Activated CD4-positive, alpha-beta T cell treated with anti-CD3 and anti-CD28 coated beads, Interleukin-2, amount 10 ng/mL, durations not matched to agents 7 days and 5 days (primary cell): ENCODE results near the gene TBXT. TPM values are rescaled to one million over a fixed set of nuclear protein-coding genes. Genes with fewer than 3 reads are reported as not detected.
"Not testable (repeated sequence)": the region's sequence is repeated elsewhere in the genome, so short reads cannot be mapped to it uniquely, and the experiment has no call there.

Experiments used
- CTCF ChIA-PET: fragments of 350-600 bp; sonication (Branson Sonifier 250); formaldehyde crosslinking; loops from one replicate; lab custom pipeline; 2021; ENCODE audit warnings: antibody characterized with exemption; lab: Charles Lee
- POLR2A ChIA-PET: fragments of 350-600 bp; sonication (Branson Sonifier 250); formaldehyde crosslinking; loops from one replicate; lab custom pipeline; 2021; ENCODE audit warnings: antibody characterized with exemption; lab: Charles Lee
- DNase-seq: peaks from one replicate; pipeline ENCODE4 v3.0.0-alpha.2; 2020
- H3K27ac Mint-ChIP-seq: one replicate; pipeline ENCODE4 v1.8.0; 2021; ENCODE audit warnings: mild to moderate bottlenecking, moderate library complexity, mixed read lengths
- H3K27me3 Mint-ChIP-seq: one replicate; pipeline ENCODE4 v1.8.0; 2021; ENCODE audit warnings: mixed read lengths
- H3K36me3 Mint-ChIP-seq: one replicate; pipeline ENCODE4 v1.8.0; 2021; ENCODE audit warnings: low read depth, mixed read lengths
- H3K4me1 Mint-ChIP-seq: one replicate; pipeline ENCODE4 v1.8.0; 2021; ENCODE audit warnings: mixed read lengths
- H3K4me3 Mint-ChIP-seq: one replicate; pipeline ENCODE4 v1.8.0; 2021; ENCODE audit warnings: mild to moderate bottlenecking, moderate library complexity, mixed read lengths
- H3K9me3 Mint-ChIP-seq: one replicate; pipeline ENCODE4 v1.8.0; 2021; ENCODE audit warnings: mixed read lengths
- total RNA-seq, 2 experiments: library from RNA; stranded (reverse); gene quantifications; one replicate each; pipeline ENCODE4 v1.2.3, GENCODE V29; 2021

TBXT gene
- total RNA-seq, 2 experiments from 2014 or later, result not detected

DNA sequence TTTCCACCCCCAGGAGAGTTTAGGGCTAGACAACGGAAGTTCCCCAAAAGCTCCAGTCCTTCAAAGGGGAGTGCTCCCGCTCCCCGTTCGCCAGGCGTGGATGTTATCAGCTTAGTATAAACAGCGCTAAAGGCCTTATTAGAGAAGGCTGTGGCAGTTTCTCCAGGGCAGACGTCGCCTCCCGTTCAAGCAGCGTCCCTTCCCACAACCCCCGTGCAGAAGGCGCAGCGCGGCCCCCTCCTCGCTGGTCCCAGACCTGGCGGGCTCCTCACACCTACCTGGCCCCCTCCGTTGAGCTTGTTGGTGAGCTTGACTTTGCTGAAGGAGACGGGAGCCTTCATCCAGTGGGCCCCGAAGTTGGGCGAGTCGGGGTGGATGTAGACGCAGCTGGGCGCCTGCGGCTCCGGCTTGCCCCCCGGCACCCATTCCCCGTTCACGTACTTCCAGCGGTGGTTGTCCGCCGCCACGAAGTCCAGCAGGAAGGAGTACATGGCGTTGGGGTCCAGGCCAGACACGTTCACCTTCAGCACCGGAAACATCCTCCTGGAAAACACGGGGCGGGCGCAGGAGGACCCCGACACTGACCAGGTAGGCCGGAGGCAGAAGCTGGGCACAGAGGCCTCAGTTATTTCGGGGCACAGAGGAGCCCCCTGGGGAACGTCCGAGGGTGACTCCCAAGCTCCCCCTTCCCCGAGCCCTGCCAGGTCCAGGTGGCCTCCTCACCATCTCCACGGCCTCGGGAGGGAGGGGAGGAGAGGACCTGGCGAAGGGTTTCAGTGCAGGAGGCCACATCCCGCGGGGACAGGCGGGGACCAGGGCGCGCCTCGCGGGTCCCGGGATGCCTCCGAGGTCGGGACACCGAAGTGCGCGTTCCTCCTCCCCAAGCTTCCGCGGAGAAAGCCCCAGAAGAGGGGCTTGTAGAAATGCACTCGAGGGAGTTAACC is 1.1 kb downstream of the TBXT start:
- no peaks in the 10 kb centered on the region for H3K9me3 Mint-ChIP-seq
- peaks cover 6% of the 10 kb centered on the region for H3K4me1 Mint-ChIP-seq
- CTCF ChIA-PET, result no interaction called here
- H3K4me3 Mint-ChIP-seq, result no peak overlapping the region
- H3K27me3 Mint-ChIP-seq, result peaks cover 71% of the 10 kb centered on the region
- H3K27ac Mint-ChIP-seq, result no peak overlapping the region
- peaks cover 5% of the 10 kb centered on the region for H3K36me3 Mint-ChIP-seq
- POLR2A ChIA-PET, result no interaction called here
- DNase-seq, result no peak

- Mint-ChIP-seq H3K27me3 (peaks cover 63% of the 10 kb centered on the region), H3K27ac (no peak overlapping the region), H3K4me3 (no peak overlapping the region), H3K9me3 (no peaks in the 10 kb centered on the region), H3K4me1 (peaks cover 6% of the 10 kb centered on the region), H3K36me3 (peaks cover 5% of the 10 kb centered on the region)
- CTCF ChIA-PET, result no interaction called here
- POLR2A ChIA-PET, result no interaction called here
- DNase-seq, result no peak
Measured at GRCh38 chr6:166165558-166166313, 1.9 kb downstream of the TBXT start.

- H3K9me3 Mint-ChIP-seq, result no peaks in the 10 kb centered on the region
- POLR2A ChIA-PET, result no interaction called here
- no peaks in the 10 kb centered on the region for H3K36me3 Mint-ChIP-seq
- no peaks in the 10 kb centered on the region for H3K4me1 Mint-ChIP-seq
- H3K27ac Mint-ChIP-seq, result no peak overlapping the region
- H3K27me3 Mint-ChIP-seq, result peaks cover 45% of the 10 kb centered on the region
- CTCF ChIA-PET, result no interaction called here
- H3K4me3 Mint-ChIP-seq, result no peak overlapping the region
- no peak for DNase-seq
Measured at GRCh38 chr6:166162599-166163342, 4.9 kb downstream of the TBXT start.

DNA sequence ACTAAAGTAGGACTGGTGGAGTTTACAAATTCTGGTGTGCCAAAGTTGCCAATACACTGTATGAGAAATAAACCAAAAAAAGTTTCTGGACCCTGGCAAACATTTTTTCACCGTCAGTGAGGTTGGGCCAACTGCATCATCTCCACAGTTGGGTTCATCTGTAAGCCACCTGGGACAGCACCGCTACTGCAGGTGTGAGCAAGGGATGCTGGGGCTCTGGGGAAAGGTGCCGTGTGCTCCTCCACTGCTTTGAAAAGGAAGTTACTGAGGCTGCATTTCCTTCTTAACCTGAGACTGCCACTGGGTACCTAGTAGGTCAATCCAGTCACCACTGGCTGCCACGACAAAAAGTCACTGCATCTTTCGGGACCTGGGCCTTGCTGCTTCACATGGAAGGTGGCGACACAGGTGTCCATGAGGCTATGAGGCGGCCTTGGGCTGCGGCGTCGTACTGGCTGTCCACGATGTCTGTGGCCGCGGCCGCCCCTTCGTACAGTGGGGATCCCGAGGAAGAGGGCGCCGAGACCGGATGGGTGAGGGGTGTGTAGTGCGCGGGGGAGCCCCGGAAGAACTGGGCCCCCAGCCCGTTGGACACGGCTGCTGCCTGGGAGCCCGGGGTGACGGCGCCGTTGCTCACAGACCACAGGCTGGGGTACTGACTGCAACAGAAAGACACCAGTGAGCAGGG is 9.6 kb downstream of the TBXT start:
- no peaks in the 10 kb centered on the region for H3K4me1 Mint-ChIP-seq
- H3K36me3 Mint-ChIP-seq, result no peaks in the 10 kb centered on the region
- CTCF ChIA-PET, result no interaction called here
- H3K9me3 Mint-ChIP-seq, result no peaks in the 10 kb centered on the region
- H3K27me3 Mint-ChIP-seq, result peaks cover 11% of the 10 kb centered on the region
- POLR2A ChIA-PET, result no interaction called here
- no peak for DNase-seq
- no peak overlapping the region for H3K4me3 Mint-ChIP-seq
- no peak overlapping the region for H3K27ac Mint-ChIP-seq

- ChIA-PET POLR2A (no interaction called here), CTCF (no interaction called here)
- no peaks in the 10 kb centered on the region for H3K36me3 Mint-ChIP-seq
- no peaks in the 10 kb centered on the region for H3K4me1 Mint-ChIP-seq
- no peak for DNase-seq
- no peaks in the 10 kb centered on the region for H3K9me3 Mint-ChIP-seq
- no peak overlapping the region for H3K27ac Mint-ChIP-seq
- H3K27me3 Mint-ChIP-seq, result peaks cover 10% of the 10 kb centered on the region
- H3K4me3 Mint-ChIP-seq, result no peak overlapping the region
Measured at GRCh38 chr6:166156942-166157341, 10.7 kb downstream of the TBXT start.

- Mint-ChIP-seq H3K36me3 (no peaks in the 10 kb centered on the region), H3K4me3 (no peak overlapping the region), H3K4me1 (no peaks in the 10 kb centered on the region), H3K9me3 (peaks cover 3% of the 10 kb centered on the region), H3K27ac (no peak overlapping the region), H3K27me3 (peaks cover 7% of the 10 kb centered on the region)
- DNase-seq, result no peak
- CTCF ChIA-PET, result no interaction called here
- POLR2A ChIA-PET, result no interaction called here
Measured at GRCh38 chr6:166153966-166154365, 13.7 kb downstream of the TBXT start.

DNA sequence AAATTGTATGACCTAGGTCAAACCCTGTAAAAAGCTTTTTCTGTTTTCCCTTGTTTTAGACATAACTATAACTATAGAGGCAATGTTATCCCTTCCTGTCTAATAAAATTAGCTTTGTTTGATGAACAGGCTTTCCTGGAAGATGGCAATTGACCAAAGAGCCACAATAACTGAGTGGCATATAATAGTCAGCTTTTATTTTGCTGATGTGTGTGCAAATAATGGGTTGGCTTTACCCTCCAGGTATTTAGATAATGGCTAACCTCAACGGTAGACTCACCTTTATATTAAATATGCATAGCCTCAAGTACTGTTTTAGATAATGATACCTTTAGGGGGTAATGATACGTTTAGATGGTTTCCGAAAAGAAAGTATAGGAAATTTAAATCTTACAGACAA is 15.0 kb downstream of the TBXT start:
- Mint-ChIP-seq H3K4me1 (no peaks in the 10 kb centered on the region), H3K9me3 (peaks cover 3% of the 10 kb centered on the region), H3K27ac (no peak overlapping the region), H3K27me3 (peaks cover 6% of the 10 kb centered on the region), H3K36me3 (no peaks in the 10 kb centered on the region), H3K4me3 (no peak overlapping the region)
- no peak for DNase-seq
- ChIA-PET POLR2A (no interaction called here), CTCF (no interaction called here)

- peaks cover 6% of the 10 kb centered on the region for H3K27me3 Mint-ChIP-seq
- H3K27ac Mint-ChIP-seq, result no peak overlapping the region
- H3K36me3 Mint-ChIP-seq, result no peaks in the 10 kb centered on the region
- POLR2A ChIA-PET, result no interaction called here
- peaks cover 3% of the 10 kb centered on the region for H3K9me3 Mint-ChIP-seq
- H3K4me1 Mint-ChIP-seq, result no peaks in the 10 kb centered on the region
- no peak for DNase-seq
- no peak overlapping the region for H3K4me3 Mint-ChIP-seq
- CTCF ChIA-PET, result no interaction called here
Measured at GRCh38 chr6:166151798-166152197, 15.9 kb downstream of the TBXT start.

DNA sequence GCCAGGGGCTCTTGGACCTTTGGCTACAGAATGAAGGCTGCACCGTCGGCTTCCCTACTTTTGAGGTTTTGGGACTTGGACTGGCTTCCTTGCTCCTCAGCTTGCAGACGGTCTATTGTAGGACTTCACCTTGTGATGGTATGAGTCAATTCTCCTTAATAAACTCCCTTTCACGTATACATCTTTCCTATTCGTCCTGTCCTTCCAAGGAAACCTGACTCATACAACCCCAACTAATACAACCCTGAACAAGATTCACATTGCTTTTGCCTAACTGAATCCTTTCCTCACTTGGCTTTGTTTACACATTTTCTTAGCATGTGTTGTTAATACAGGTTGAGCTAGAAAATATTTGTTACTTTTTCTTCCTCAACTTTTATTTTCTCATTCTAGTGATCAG is 21.9 kb downstream of the TBXT start:
- Mint-ChIP-seq H3K4me3 (no peak overlapping the region), H3K27ac (no peak overlapping the region), H3K27me3 (peaks cover 13% of the 10 kb centered on the region), H3K4me1 (no peaks in the 10 kb centered on the region), H3K36me3 (no peaks in the 10 kb centered on the region), H3K9me3 (no peaks in the 10 kb centered on the region)
- CTCF ChIA-PET, result interaction anchor here (1.7 kb wide), 1 partner anchor 10 kb away, joined by 3 read pairs; no protein-coding TSS in a partner anchor
- POLR2A ChIA-PET, result no interaction called here
- no peak for DNase-seq

GRCh38 chr6:166143011-166143410 is 24.6 kb downstream of the TBXT start:
- ChIA-PET POLR2A (no interaction called here), CTCF (no interaction called here)
- H3K4me1 Mint-ChIP-seq, result no peaks in the 10 kb centered on the region
- no peak for DNase-seq
- H3K36me3 Mint-ChIP-seq, result no peaks in the 10 kb centered on the region
- H3K9me3 Mint-ChIP-seq, result no peaks in the 10 kb centered on the region
- H3K27me3 Mint-ChIP-seq, result peaks cover 13% of the 10 kb centered on the region
- H3K27ac Mint-ChIP-seq, result no peak overlapping the region
- H3K4me3 Mint-ChIP-seq, result no peak overlapping the region

- CTCF ChIA-PET, result no interaction called here
- DNase-seq, result no peak
- no peak overlapping the region for H3K27ac Mint-ChIP-seq
Measured at GRCh38 chr6:166127624-166128472, 39.8 kb downstream of the TBXT start.

DNA sequence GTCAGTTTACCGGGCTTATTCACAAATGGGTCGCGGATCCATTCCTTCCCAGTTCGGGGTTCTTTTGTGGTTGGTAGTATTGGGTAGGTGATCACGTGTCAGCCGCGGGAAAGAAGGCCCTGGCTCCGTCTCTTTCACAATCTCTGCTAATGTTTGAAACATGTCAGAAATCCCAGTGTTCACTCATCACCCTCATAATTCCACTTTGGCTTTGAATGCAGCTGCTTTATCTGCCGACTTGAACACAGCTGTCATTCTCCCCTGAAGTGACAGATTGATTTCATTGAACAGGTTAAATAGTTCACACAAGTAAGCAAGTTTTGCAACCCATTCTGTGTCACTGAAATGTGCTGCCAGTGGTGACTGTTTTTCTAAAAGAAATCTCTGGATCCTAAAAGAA is 44.5 kb downstream of the TBXT start:
- DNase-seq, H3K4me3 Mint-ChIP-seq, H3K4me1 Mint-ChIP-seq, H3K27me3 Mint-ChIP-seq, H3K9me3 Mint-ChIP-seq, POLR2A ChIA-PET, H3K27ac Mint-ChIP-seq, H3K36me3 Mint-ChIP-seq, CTCF ChIA-PET: not testable (repeated sequence)

More at GRCh38 chr6:166127624-166128472, 39.8 kb downstream of the TBXT start:
- H3K36me3 Mint-ChIP-seq, result no peaks in the 10 kb centered on the region
- H3K27me3 Mint-ChIP-seq, result peaks cover 23% of the 10 kb centered on the region
- POLR2A ChIA-PET, result no interaction called here
- no peak overlapping the region for H3K4me3 Mint-ChIP-seq
- H3K4me1 Mint-ChIP-seq, result no peaks in the 10 kb centered on the region
- H3K9me3 Mint-ChIP-seq, result no peaks in the 10 kb centered on the region
